Right atrium auricular region (tissue), 2 donors: ENCODE data around the gene PTPRN. TPM values are rescaled to one million over a fixed set of nuclear protein-coding genes. Genes with fewer than 3 reads are reported as not detected.
A peak's percentile ranks its signal among the peaks of the same experiment; 100 is the strongest.

Experiments
- DNase-seq: peaks from one replicate; pipeline ENCODE4 v3.0.0-alpha.2; 2019; ENCODE audit warnings: low spot score
- H3K27ac ChIP-seq, 2 donors: fragments of 200-600 bp; sonication (generic); 1 replicate in 1 of 2; 2 replicates in 1 of 2; pipeline ENCODE4 v1.5.1; 2016 to 2019
- H3K27me3 ChIP-seq, 2 donors: fragments of 200-600 bp; sonication (generic); one replicate each; pipeline versions ENCODE4 v1.5.1 to v1.6.0; 2017 to 2019
- H3K36me3 ChIP-seq: fragments of 200-600 bp; sonication (generic); one replicate; pipeline ENCODE4 v1.5.1; 2016
- H3K4me1 ChIP-seq, 2 donors: fragments of 200-600 bp; sonication (generic); one replicate each; pipeline versions ENCODE4 v1.5.1 to v1.6.0; 2017 to 2019
- H3K4me3 ChIP-seq, 2 donors: fragments of 200-600 bp; sonication (generic); 1 replicate in 1 of 2; 2 replicates in 1 of 2; pipeline ENCODE4 v1.5.1; 2017 to 2019; ENCODE audit warnings: mild to moderate bottlenecking in 1 of 2, moderate library complexity in 1 of 2
- H3K9me3 ChIP-seq, 2 donors: fragments of 200-600 bp; sonication (generic); one replicate each; pipeline ENCODE4 v1.5.1; 2019
- CTCF ChIP-seq, 2 donors: fragments of 200-600 bp; sonication (generic); IDR thresholded peaks; one replicate each; pipeline ENCODE4 v1.5.1; 2019; ENCODE audit warnings: antibody characterized with exemption in 2 of 2
- total RNA-seq, 2 donors: library from RNA; depleted of rRNA; stranded (reverse); fragments of >200 nt; gene quantifications; one replicate each; pipeline ENCODE4 v1.1.0, GENCODE V29; 2016

The PTPRN gene
- total RNA-seq, 2 donors from 2014 or later = 0.74 TPM; not detected in 1

GRCh38 chr2:219304223-219304622, 5.0 kb downstream of the PTPRN start:
- peaks cover 5 to 10% of the 10 kb centered on the region in 2 donors for H3K27me3 ChIP-seq
- H3K9me3 ChIP-seq = no peaks in the 10 kb centered on the region
- no peak for DNase-seq
- H3K36me3 ChIP-seq = no peaks in the 10 kb centered on the region
- peaks cover 0 to 6% of the 10 kb centered on the region in 2 donors for H3K4me1 ChIP-seq
- no peak overlapping the region for H3K4me3 ChIP-seq
- H3K27ac ChIP-seq = no peak overlapping the region
- TF ChIP-seq CTCF (IDR thresholded peaks at IDR 0.05) = no peak

- H3K27me3 ChIP-seq = no peaks in the 10 kb centered on the region
- peaks cover 0 to 7% of the 10 kb centered on the region in 2 donors for H3K4me1 ChIP-seq
- no peak overlapping the region for H3K27ac ChIP-seq
- H3K9me3 ChIP-seq = no peaks in the 10 kb centered on the region
- H3K4me3 ChIP-seq = no peak overlapping the region
- no peak for DNase-seq
- H3K36me3 ChIP-seq = no peaks in the 10 kb centered on the region
- no peak for TF ChIP-seq CTCF (IDR thresholded peaks at IDR 0.05)
Observed at GRCh38 chr2:219302412-219302968, 6.7 kb downstream of the PTPRN start.

GRCh38 chr2:219300022-219300421, 9.2 kb downstream of the PTPRN start:
- H3K36me3 ChIP-seq = no peaks in the 10 kb centered on the region
- H3K27ac ChIP-seq = no peak overlapping the region
- no peaks in the 10 kb centered on the region for H3K27me3 ChIP-seq
- no peaks in the 10 kb centered on the region for H3K9me3 ChIP-seq
- DNase-seq = no peak
- no peak overlapping the region for H3K4me3 ChIP-seq
- H3K4me1 ChIP-seq = peaks cover 0 to 11% of the 10 kb centered on the region in 2 donors
- no peak for TF ChIP-seq CTCF (IDR thresholded peaks at IDR 0.05)

GRCh38 chr2:219299372-219299760, 9.8 kb downstream of the PTPRN start:
- no peaks in the 10 kb centered on the region for H3K36me3 ChIP-seq
- DNase-seq = no peak
- H3K4me1 ChIP-seq = peaks cover 0 to 13% of the 10 kb centered on the region in 2 donors
- TF ChIP-seq CTCF (IDR thresholded peaks at IDR 0.05) = no peak
- H3K4me3 ChIP-seq = no peak overlapping the region
- H3K27me3 ChIP-seq = no peaks in the 10 kb centered on the region
- H3K27ac ChIP-seq = no peak overlapping the region
- no peaks in the 10 kb centered on the region for H3K9me3 ChIP-seq

GRCh38 chr2:219298759-219299371, 10.3 kb downstream of the PTPRN start:
- H3K36me3 ChIP-seq = no peaks in the 10 kb centered on the region
- H3K4me3 ChIP-seq = no peak overlapping the region
- H3K9me3 ChIP-seq = no peaks in the 10 kb centered on the region
- H3K27me3 ChIP-seq = no peaks in the 10 kb centered on the region
- peak; percentile 88 for DNase-seq
- H3K27ac ChIP-seq = no peak overlapping the region
- peak; percentile 96 to 99 for TF ChIP-seq CTCF (IDR thresholded peaks at IDR 0.05)
- H3K4me1 ChIP-seq = peaks cover 0 to 13% of the 10 kb centered on the region in 2 donors
